ENCODE results near the gene TOMM40. TPM values are rescaled to one million over a fixed set of nuclear protein-coding genes. Genes with fewer than 3 reads are reported as not detected.
"Not testable (repeated sequence)": the region's sequence is repeated elsewhere in the genome, so short reads cannot be mapped to it uniquely, and the experiment has no call there.

Gene TOMM40
- total RNA-seq, 1 experiment from 2014 or later: 83.6 TPM

DNA sequence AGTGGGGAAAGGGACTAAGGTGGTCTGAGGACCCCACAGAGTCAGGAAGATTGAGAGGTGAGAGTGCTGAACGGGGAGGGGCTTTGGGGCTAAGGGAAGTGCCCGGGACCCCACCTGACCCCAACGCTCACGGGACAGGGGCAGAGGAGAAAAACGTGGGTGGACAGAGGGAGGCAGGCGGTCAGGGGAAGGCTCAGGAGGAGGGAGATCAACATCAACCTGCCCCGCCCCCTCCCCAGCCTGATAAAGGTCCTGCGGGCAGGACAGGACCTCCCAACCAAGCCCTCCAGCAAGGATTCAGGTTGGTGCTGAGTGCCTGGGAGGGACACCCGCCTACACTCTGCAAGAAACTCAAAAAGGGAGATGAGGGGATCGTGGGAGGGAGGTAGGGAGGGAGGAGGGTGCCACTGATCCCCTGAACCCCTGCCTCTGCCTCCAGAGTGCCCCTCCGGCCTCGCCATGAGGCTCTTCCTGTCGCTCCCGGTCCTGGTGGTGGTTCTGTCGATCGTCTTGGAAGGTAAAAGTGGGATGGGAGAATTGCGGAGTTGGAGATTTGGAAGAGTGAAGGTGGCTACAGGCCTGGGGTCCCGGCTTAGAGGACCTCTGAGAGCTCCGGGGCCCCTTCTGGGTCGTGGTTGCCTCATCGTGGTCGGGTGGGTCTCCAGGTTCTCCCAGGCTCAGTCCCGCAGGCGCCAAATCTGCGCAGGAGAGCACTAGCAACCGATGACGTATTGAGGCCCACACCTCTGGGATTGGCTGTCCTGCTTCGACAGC, 23.6 kb downstream of the TOMM40 start, which contains the start of gene APOC1:
Gene APOC1, plus strand, starts transcription at position 176 of the 774 bp plus-strand sequence. Its CDS starts 284 bp downstream, at position 460.
- H3K9me2 ChIP-seq (ENCODE audit: insufficient read depth); H3K79me2 ChIP-seq (ENCODE audit: low read depth); H4K20me1 ChIP-seq (ENCODE audit: insufficient read depth); intact Hi-C loops (cut with micrococcal nuclease; ENCODE audit: unreplicated experiment); H3K27me3 ChIP-seq (ENCODE audit: insufficient read depth, low read depth); H3K36me3 ChIP-seq (ENCODE audit: low read depth); H3K9me3 ChIP-seq (ENCODE audit: insufficient read depth, low read depth): not testable (repeated sequence)
- DNase-seq: peak; percentile 75 to 82
- H3K4me3 ChIP-seq: peak within 1 kb of the TSS; percentile 58
- peak within 1 kb of the TSS; percentile 85 for H3K4me2 ChIP-seq
- H3K27ac ChIP-seq: 0 out of 2 replicates have a peak within 1 kb of the TSS, but pooled peaks have one; percentile 21
- ChIA-PET CTCF (interaction anchor here (0.6 to 0.7 kb wide), 2 partner anchors 8 to 317 kb away, joined by 4 to 14 read pairs; no protein-coding TSS in a partner anchor), POLR2A (ENCODE audit: unreplicated experiment) (interaction anchor here (0.7 kb wide), 1 partner anchor 261 kb away, joined by 3 read pairs; no protein-coding TSS in a partner anchor)
- H2AFZ ChIP-seq: peak within 1 kb of the TSS; percentile 95
- BruUV-seq (replicated peaks): TSS peak; percentile 84
- H3F3A ChIP-seq (ENCODE audit: insufficient read depth, low read depth): peaks cover 13% of the 10 kb centered on the region; the same call in 1 of the 2 replicates
- H3K4me1 ChIP-seq (replicated peaks; ENCODE audit: insufficient read depth): peaks cover 19% of the 10 kb centered on the region

DNA sequence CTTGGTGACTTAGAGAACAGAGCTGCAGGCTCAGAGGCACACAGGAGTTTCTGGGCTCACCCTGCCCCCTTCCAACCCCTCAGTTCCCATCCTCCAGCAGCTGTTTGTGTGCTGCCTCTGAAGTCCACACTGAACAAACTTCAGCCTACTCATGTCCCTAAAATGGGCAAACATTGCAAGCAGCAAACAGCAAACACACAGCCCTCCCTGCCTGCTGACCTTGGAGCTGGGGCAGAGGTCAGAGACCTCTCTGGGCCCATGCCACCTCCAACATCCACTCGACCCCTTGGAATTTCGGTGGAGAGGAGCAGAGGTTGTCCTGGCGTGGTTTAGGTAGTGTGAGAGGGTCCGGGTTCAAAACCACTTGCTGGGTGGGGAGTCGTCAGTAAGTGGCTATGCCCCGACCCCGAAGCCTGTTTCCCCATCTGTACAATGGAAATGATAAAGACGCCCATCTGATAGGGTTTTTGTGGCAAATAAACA, 33.2 kb downstream of the TOMM40 start:
- no peaks in the 10 kb centered on the region for H4K20me1 ChIP-seq (ENCODE audit: insufficient read depth)

GRCh38 chr19:44925114-44925891, 34.2 kb downstream of the TOMM40 start:
- intact Hi-C loops (cut with micrococcal nuclease; ENCODE audit: unreplicated experiment): no loop called here
- no peak for TF ChIP-seq EZH2 (IDR thresholded peaks at IDR 0.05; ENCODE audit: low read depth)
- TF ChIP-seq, protein P1, sequence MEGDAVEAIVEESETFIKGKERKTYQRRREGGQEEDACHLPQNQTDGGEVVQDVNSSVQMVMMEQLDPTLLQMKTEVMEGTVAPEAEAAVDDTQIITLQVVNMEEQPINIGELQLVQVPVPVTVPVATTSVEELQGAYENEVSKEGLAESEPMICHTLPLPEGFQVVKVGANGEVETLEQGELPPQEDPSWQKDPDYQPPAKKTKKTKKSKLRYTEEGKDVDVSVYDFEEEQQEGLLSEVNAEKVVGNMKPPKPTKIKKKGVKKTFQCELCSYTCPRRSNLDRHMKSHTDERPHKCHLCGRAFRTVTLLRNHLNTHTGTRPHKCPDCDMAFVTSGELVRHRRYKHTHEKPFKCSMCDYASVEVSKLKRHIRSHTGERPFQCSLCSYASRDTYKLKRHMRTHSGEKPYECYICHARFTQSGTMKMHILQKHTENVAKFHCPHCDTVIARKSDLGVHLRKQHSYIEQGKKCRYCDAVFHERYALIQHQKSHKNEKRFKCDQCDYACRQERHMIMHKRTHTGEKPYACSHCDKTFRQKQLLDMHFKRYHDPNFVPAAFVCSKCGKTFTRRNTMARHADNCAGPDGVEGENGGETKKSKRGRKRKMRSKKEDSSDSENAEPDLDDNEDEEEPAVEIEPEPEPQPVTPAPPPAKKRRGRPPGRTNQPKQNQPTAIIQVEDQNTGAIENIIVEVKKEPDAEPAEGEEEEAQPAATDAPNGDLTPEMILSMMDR (conservative IDR thresholded peaks at IDR 0.05): no peak
- no peak overlapping the region for H3K4me3 ChIP-seq
- no peaks in the 10 kb centered on the region for H3K36me3 ChIP-seq (ENCODE audit: low read depth)
- H3K27me3 ChIP-seq (ENCODE audit: insufficient read depth, low read depth): 0 out of 2 replicates have a peak, but pooled peaks cover 5% of the 10 kb centered on the region
- no peaks in the 10 kb centered on the region for H4K20me1 ChIP-seq (ENCODE audit: insufficient read depth)
- no peaks in the 10 kb centered on the region; the same call in 1 of the 2 replicates for H3F3A ChIP-seq (ENCODE audit: insufficient read depth, low read depth)
- DNase-seq: peak in 1 of 2 experiments; percentile 19
- no peaks in the 10 kb centered on the region for H3K4me1 ChIP-seq (replicated peaks; ENCODE audit: insufficient read depth)
- H3K4me2 ChIP-seq: no peak overlapping the region
- H2AFZ ChIP-seq: no peak overlapping the region
- no peaks in the 10 kb centered on the region for H3K9me3 ChIP-seq (ENCODE audit: insufficient read depth, low read depth)
- no peaks in the 10 kb centered on the region for H3K79me2 ChIP-seq (ENCODE audit: low read depth)
- BruUV-seq (replicated peaks): no TSS peak
- no peak overlapping the region for H3K27ac ChIP-seq
- CTCF ChIA-PET: no interaction called here
- no peaks in the 10 kb centered on the region for H3K9me2 ChIP-seq (ENCODE audit: insufficient read depth)
- POLR2A ChIA-PET (ENCODE audit: unreplicated experiment): no interaction called here

More for the DNA sequence above, 33.2 kb downstream of the TOMM40 start:
- no peak overlapping the region for H3K4me2 ChIP-seq
- DNase-seq: peak in 1 of 2 experiments; percentile 26
- H3K79me2 ChIP-seq (ENCODE audit: low read depth): no peaks in the 10 kb centered on the region
- no peaks in the 10 kb centered on the region for H3K9me3 ChIP-seq (ENCODE audit: insufficient read depth, low read depth)
- no peaks in the 10 kb centered on the region for H3K9me2 ChIP-seq (ENCODE audit: insufficient read depth)
- H3K27me3 ChIP-seq (ENCODE audit: insufficient read depth, low read depth): 0 out of 2 replicates have a peak, but pooled peaks cover 5% of the 10 kb centered on the region
- H3K27ac ChIP-seq: no peak overlapping the region
- BruUV-seq (replicated peaks): no TSS peak
- no peaks in the 10 kb centered on the region for H3K36me3 ChIP-seq (ENCODE audit: low read depth)
- no peak overlapping the region for H3K4me3 ChIP-seq
- POLR2A ChIA-PET (ENCODE audit: unreplicated experiment): no interaction called here
- CTCF ChIA-PET: no interaction called here
- no peaks in the 10 kb centered on the region; the same call in 1 of the 2 replicates for H3F3A ChIP-seq (ENCODE audit: insufficient read depth, low read depth)
- no peak overlapping the region for H2AFZ ChIP-seq
- intact Hi-C loops (cut with micrococcal nuclease; ENCODE audit: unreplicated experiment): no loop called here
- no peak for TF ChIP-seq EZH2 (IDR thresholded peaks at IDR 0.05; ENCODE audit: low read depth)
- TF ChIP-seq, protein P1 (conservative IDR thresholded peaks at IDR 0.05): no peak
- H3K4me1 ChIP-seq (replicated peaks; ENCODE audit: insufficient read depth): no peaks in the 10 kb centered on the region

DNA sequence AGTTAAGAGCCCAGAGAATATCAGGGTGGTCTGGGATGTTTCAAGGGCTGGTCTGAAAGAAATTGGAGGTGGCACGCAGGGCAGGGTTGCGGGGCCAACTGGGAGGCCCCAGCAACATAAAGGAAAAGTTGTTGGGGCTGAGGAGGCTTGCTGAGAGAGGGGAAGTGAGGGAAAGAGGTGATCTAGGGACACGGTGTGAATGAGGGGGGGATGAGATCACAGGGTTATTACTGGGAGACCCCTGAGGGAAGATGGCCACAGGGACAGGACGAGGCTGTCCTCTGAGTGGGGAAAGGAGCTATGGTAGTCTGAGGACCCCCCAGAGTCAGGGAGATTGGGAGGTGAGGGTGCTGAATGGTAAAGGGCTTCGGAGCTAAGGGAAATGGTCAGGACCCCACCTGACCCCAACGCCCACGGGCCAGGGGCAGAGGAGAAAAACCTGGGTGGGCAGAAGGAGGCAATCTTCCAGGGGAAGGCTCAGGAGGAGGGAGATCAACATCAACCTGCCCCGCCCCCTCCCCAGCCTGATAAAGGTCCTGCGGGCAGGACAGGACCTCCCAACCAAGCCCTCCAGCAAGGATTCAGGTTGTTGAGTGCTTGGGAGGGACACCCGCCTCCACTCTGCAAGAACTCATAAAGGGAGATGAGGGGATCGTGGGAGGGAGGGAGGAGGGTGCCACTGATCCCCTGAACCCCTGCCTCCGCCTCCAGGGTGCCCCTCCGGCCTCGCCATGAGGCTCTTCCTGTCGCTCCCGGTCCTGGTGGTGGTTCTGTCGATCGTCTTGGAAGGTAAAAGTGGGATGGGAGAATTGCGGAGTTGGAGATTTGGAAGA, 35.4 kb downstream of the TOMM40 start:
- H3F3A ChIP-seq (ENCODE audit: insufficient read depth, low read depth); H3K36me3 ChIP-seq (ENCODE audit: low read depth); H3K4me1 ChIP-seq (replicated peaks; ENCODE audit: insufficient read depth); POLR2A ChIA-PET (ENCODE audit: unreplicated experiment); intact Hi-C loops (cut with micrococcal nuclease; ENCODE audit: unreplicated experiment); BruUV-seq (replicated peaks); H4K20me1 ChIP-seq (ENCODE audit: insufficient read depth); H3K9me2 ChIP-seq (ENCODE audit: insufficient read depth); H3K27me3 ChIP-seq (ENCODE audit: insufficient read depth, low read depth); H2AFZ ChIP-seq; H3K27ac ChIP-seq; H3K79me2 ChIP-seq (ENCODE audit: low read depth); H3K4me3 ChIP-seq; H3K9me3 ChIP-seq (ENCODE audit: insufficient read depth, low read depth); CTCF ChIA-PET: not testable (repeated sequence)
- peak overlapping the region; percentile 54 for H3K4me2 ChIP-seq
- peak in 1 of 2 experiments; percentile 30 for DNase-seq

Data from PC-9 (cell line).